Activated CD4-positive, alpha-beta memory T cell treated with anti-CD3 and anti-CD28 coated beads, Interleukin-2, amount 10 ng/mL, durations not matched to agents 7 days and 5 days (primary cell): ENCODE data around the gene AHNAK2. TPM values are rescaled to one million over a fixed set of nuclear protein-coding genes. Genes with fewer than 3 reads are reported as not detected.

Experiments
- CTCF ChIA-PET: fragments of 350-600 bp; sonication (Branson Sonifier 250); formaldehyde crosslinking; loops from one replicate; lab custom pipeline; 2021; ENCODE audit warnings: antibody characterized with exemption, inconsistent platforms; lab: Charles Lee
- POLR2A ChIA-PET: fragments of 350-600 bp; sonication (Branson Sonifier 250); formaldehyde crosslinking; loops from one replicate; lab custom pipeline; 2021; ENCODE audit warnings: antibody characterized with exemption; lab: Charles Lee
- DNase-seq: peaks from one replicate; pipeline ENCODE4 v3.0.0-alpha.2; 2020
- H3K27ac Mint-ChIP-seq: one replicate; pipeline ENCODE4 v1.8.0; 2021; ENCODE audit warnings: mild to moderate bottlenecking, mixed read lengths
- H3K27me3 Mint-ChIP-seq: one replicate; pipeline ENCODE4 v1.8.0; 2021; ENCODE audit warnings: mixed read lengths
- H3K36me3 Mint-ChIP-seq: one replicate; pipeline ENCODE4 v1.8.0; 2021; ENCODE audit warnings: low read depth, mixed read lengths
- H3K4me1 Mint-ChIP-seq: one replicate; pipeline ENCODE4 v1.8.0; 2021; ENCODE audit warnings: mixed read lengths
- H3K4me3 Mint-ChIP-seq: one replicate; pipeline ENCODE4 v1.8.0; 2021; ENCODE audit warnings: mild to moderate bottlenecking, mixed read lengths
- H3K9me3 Mint-ChIP-seq: one replicate; pipeline ENCODE4 v1.8.0; 2021; ENCODE audit warnings: mixed read lengths
- total RNA-seq, 2 experiments: library from RNA; stranded (reverse); gene quantifications; one replicate each; pipeline ENCODE4 v1.2.3, GENCODE V29; 2021

Gene AHNAK2
- total RNA-seq, 2 experiments from 2014 or later = not detected

- Mint-ChIP-seq H3K4me1 (peaks cover 13% of the 10 kb centered on the region), H3K4me3 (no peak overlapping the region), H3K9me3 (no peaks in the 10 kb centered on the region), H3K27me3 (peaks cover 26% of the 10 kb centered on the region), H3K36me3 (no peaks in the 10 kb centered on the region), H3K27ac (no peak overlapping the region)
- no peak for DNase-seq
- CTCF ChIA-PET = interaction anchor here (0.6 to 5.0 kb wide), 13 partner anchors 11 to 377 kb away, joined by 3 to 73 read pairs (median 3); partner anchors contain the start of genes CLBA1 and GPR132
- POLR2A ChIA-PET = interaction anchor here (0.8 to 2.5 kb wide), 4 partner anchors 52 to 113 kb away, joined by 3 to 8 read pairs (median 4); no protein-coding TSS in a partner anchor
These were observed 3.3 kb downstream of the AHNAK2 start for GRCh38 chr14:104974665-104975390.

GRCh38 chr14:104974146-104974541, 4.0 kb downstream of the AHNAK2 start:
- peaks cover 10% of the 10 kb centered on the region for H3K4me1 Mint-ChIP-seq
- H3K27ac Mint-ChIP-seq = no peak overlapping the region
- no peaks in the 10 kb centered on the region for H3K9me3 Mint-ChIP-seq
- H3K36me3 Mint-ChIP-seq = no peaks in the 10 kb centered on the region
- H3K4me3 Mint-ChIP-seq = no peak overlapping the region
- no peak for DNase-seq
- H3K27me3 Mint-ChIP-seq = peaks cover 22% of the 10 kb centered on the region
- CTCF ChIA-PET = interaction anchor here (0.6 to 5.0 kb wide), 5 partner anchors 11 to 91 kb away, joined by 3 to 73 read pairs (median 3); partner anchors contain the start of genes CLBA1 and GPR132
- POLR2A ChIA-PET = interaction anchor here (1.3 to 2.5 kb wide), 2 partner anchors 52 to 72 kb away, joined by 4 to 8 read pairs; no protein-coding TSS in a partner anchor

- no peak overlapping the region for H3K4me3 Mint-ChIP-seq
These were observed 4.6 kb downstream of the AHNAK2 start for GRCh38 chr14:104973385-104974145.

GRCh38 chr14:104973135-104973384, 5.1 kb downstream of the AHNAK2 start:
- Mint-ChIP-seq H3K9me3 (no peaks in the 10 kb centered on the region), H3K4me1 (peaks cover 7% of the 10 kb centered on the region), H3K27me3 (peaks cover 23% of the 10 kb centered on the region), H3K27ac (no peak overlapping the region), H3K36me3 (no peaks in the 10 kb centered on the region), H3K4me3 (no peak overlapping the region)
- ChIA-PET CTCF (interaction anchor here (5.0 kb wide), 1 partner anchor 72 kb away, joined by 73 read pairs; no protein-coding TSS in a partner anchor), POLR2A (interaction anchor here (1.0 kb wide), 1 partner anchor 48 kb away, joined by 3 read pairs; the partner anchor contains the start of gene CDCA4)
- DNase-seq = no peak

More at GRCh38 chr14:104973385-104974145, 4.6 kb downstream of the AHNAK2 start:
- no peaks in the 10 kb centered on the region for H3K9me3 Mint-ChIP-seq
- peaks cover 7% of the 10 kb centered on the region for H3K4me1 Mint-ChIP-seq
- CTCF ChIA-PET = interaction anchor here (5.0 kb wide), 1 partner anchor 71 kb away, joined by 73 read pairs; no protein-coding TSS in a partner anchor
- H3K36me3 Mint-ChIP-seq = no peaks in the 10 kb centered on the region
- H3K27ac Mint-ChIP-seq = no peak overlapping the region
- DNase-seq = no peak
- POLR2A ChIA-PET = interaction anchor here (1.3 kb wide), 1 partner anchor 53 kb away, joined by 4 read pairs; no protein-coding TSS in a partner anchor
- peaks cover 21% of the 10 kb centered on the region for H3K27me3 Mint-ChIP-seq

- no peak overlapping the region for H3K27ac Mint-ChIP-seq
- POLR2A ChIA-PET = interaction anchor here (1.0 kb wide), 1 partner anchor 48 kb away, joined by 3 read pairs; the partner anchor contains the start of gene CDCA4
- no peaks in the 10 kb centered on the region for H3K9me3 Mint-ChIP-seq
- CTCF ChIA-PET = interaction anchor here (1.2 to 5.0 kb wide), 2 partner anchors 72 to 73 kb away, joined by 7 to 73 read pairs; no protein-coding TSS in a partner anchor
- peaks cover 25% of the 10 kb centered on the region for H3K27me3 Mint-ChIP-seq
- H3K36me3 Mint-ChIP-seq = no peaks in the 10 kb centered on the region
- no peak overlapping the region for H3K4me3 Mint-ChIP-seq
- DNase-seq = no peak
- peaks cover 5% of the 10 kb centered on the region for H3K4me1 Mint-ChIP-seq
These were observed 5.7 kb downstream of the AHNAK2 start for GRCh38 chr14:104972301-104973134.

GRCh38 chr14:104971447-104972240, 6.5 kb downstream of the AHNAK2 start:
- DNase-seq = no peak
- Mint-ChIP-seq H3K4me3 (no peak overlapping the region), H3K9me3 (no peaks in the 10 kb centered on the region), H3K27ac (no peak overlapping the region), H3K4me1 (peaks cover 5% of the 10 kb centered on the region), H3K27me3 (peaks cover 19% of the 10 kb centered on the region), H3K36me3 (no peaks in the 10 kb centered on the region)
- ChIA-PET CTCF (interaction anchor here (1.2 kb wide), 1 partner anchor 73 kb away, joined by 7 read pairs; no protein-coding TSS in a partner anchor), POLR2A (no interaction called here)

- Mint-ChIP-seq H3K36me3 (no peaks in the 10 kb centered on the region), H3K4me1 (no peaks in the 10 kb centered on the region), H3K27me3 (peaks cover 14% of the 10 kb centered on the region), H3K27ac (no peak overlapping the region), H3K9me3 (no peaks in the 10 kb centered on the region), H3K4me3 (no peak overlapping the region)
- no peak for DNase-seq
- POLR2A ChIA-PET = no interaction called here
- CTCF ChIA-PET = no interaction called here
These were observed 7.7 kb downstream of the AHNAK2 start for GRCh38 chr14:104970231-104971068.

GRCh38 chr14:104969741-104970230, 8.4 kb downstream of the AHNAK2 start:
- ChIA-PET POLR2A (no interaction called here), CTCF (no interaction called here)
- Mint-ChIP-seq H3K9me3 (no peaks in the 10 kb centered on the region), H3K27me3 (peaks cover 14% of the 10 kb centered on the region), H3K27ac (no peak overlapping the region), H3K4me3 (no peak overlapping the region), H3K4me1 (no peaks in the 10 kb centered on the region), H3K36me3 (no peaks in the 10 kb centered on the region)
- no peak for DNase-seq

- CTCF ChIA-PET = no interaction called here
- Mint-ChIP-seq H3K27me3 (peaks cover 14% of the 10 kb centered on the region), H3K4me3 (no peak overlapping the region), H3K4me1 (no peaks in the 10 kb centered on the region), H3K36me3 (no peaks in the 10 kb centered on the region), H3K27ac (no peak overlapping the region), H3K9me3 (no peaks in the 10 kb centered on the region)
- POLR2A ChIA-PET = no interaction called here
- no peak for DNase-seq
These were observed 9.4 kb downstream of the AHNAK2 start for GRCh38 chr14:104968541-104969401.

GRCh38 chr14:104968153-104968527, 10.0 kb downstream of the AHNAK2 start:
- no peaks in the 10 kb centered on the region for H3K36me3 Mint-ChIP-seq
- H3K9me3 Mint-ChIP-seq = no peaks in the 10 kb centered on the region
- ChIA-PET CTCF (no interaction called here), POLR2A (no interaction called here)
- no peak for DNase-seq
- no peak overlapping the region for H3K27ac Mint-ChIP-seq
- peaks cover 14% of the 10 kb centered on the region for H3K27me3 Mint-ChIP-seq
- H3K4me1 Mint-ChIP-seq = no peaks in the 10 kb centered on the region
- H3K4me3 Mint-ChIP-seq = no peak overlapping the region
